HUES6 (cell line): Measurements from ENCODE around the gene MCOLN1.

Source experiments
- H3K27ac ChIP-seq: 2 replicates; pipeline ENCODE4 v1.7.0; 2013; ENCODE audit warnings: low read depth, mild to moderate bottlenecking, low read length, inconsistent platforms
- H3K27me3 ChIP-seq: 2 replicates; pipeline ENCODE4 v1.6.1; 2013; ENCODE audit warnings: low read length; ENCODE audit not compliant: control insufficient read depth, insufficient read depth
- H3K36me3 ChIP-seq: 2 replicates; pipeline ENCODE4 v1.6.1; 2013; ENCODE audit warnings: low read length; ENCODE audit not compliant: control insufficient read depth, insufficient read depth
- H3K4me1 ChIP-seq: 2 replicates; pipeline ENCODE4 v1.6.1; 2013; ENCODE audit warnings: low read length; ENCODE audit not compliant: control insufficient read depth, insufficient read depth
- H3K4me3 ChIP-seq: 2 replicates; pipeline ENCODE4 v1.5.1; 2013; ENCODE audit warnings: low read depth, low read length
- H3K9ac ChIP-seq: one replicate; pipeline ENCODE4 v1.6.1; 2013; ENCODE audit warnings: mild to moderate bottlenecking, low read length
- H3K9me3 ChIP-seq: 2 replicates; pipeline ENCODE4 v1.6.1; 2013; ENCODE audit warnings: low read depth, low read length; ENCODE audit not compliant: control insufficient read depth, insufficient read depth

Gene MCOLN1

GRCh38 chr19:7526059-7526929 is 3.9 kb downstream of the MCOLN1 start:
- no peak overlapping the region for H3K4me3 ChIP-seq
- H3K36me3 ChIP-seq: peaks cover 21% of the 10 kb centered on the region
- H3K9me3 ChIP-seq: no peaks in the 10 kb centered on the region
- peaks cover 3% of the 10 kb centered on the region; the same call in 1 of the 2 replicates for H3K4me1 ChIP-seq
- no peak overlapping the region for H3K9ac ChIP-seq
- H3K27me3 ChIP-seq: no peaks in the 10 kb centered on the region
- H3K27ac ChIP-seq: no peak overlapping the region

DNA sequence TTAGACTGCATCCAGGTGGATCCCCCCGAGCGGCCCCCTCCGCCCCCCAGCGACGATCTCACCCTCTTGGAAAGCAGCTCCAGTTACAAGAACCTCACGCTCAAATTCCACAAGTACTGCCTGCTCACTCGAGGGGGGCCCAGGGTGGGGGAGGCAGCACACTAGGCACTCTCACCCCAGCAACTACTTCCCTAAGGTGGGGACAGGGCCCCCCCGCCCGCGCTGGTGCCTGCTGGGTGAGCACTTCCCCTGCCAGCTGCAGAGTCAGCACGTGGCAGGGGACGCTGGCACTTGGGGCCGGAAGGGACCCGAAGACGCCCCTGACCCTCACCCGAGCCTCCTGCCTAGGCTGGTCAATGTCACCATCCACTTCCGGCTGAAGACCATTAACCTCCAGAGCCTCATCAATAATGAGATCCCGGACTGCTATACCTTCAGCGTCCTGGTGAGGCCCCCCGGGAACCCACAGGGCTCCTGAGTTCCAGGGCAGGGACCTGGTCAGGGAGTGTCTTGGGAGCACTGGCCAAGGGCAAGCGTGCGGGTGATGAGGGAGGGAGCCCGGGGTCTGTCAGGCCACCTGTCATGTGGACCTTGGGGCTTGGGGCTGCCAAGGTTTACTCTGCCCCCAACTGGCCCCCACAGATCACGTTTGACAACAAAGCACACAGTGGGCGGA is 5.2 kb downstream of the MCOLN1 start:
- H3K27me3 ChIP-seq: no peaks in the 10 kb centered on the region
- H3K4me1 ChIP-seq: peaks cover 3% of the 10 kb centered on the region; the same call in 1 of the 2 replicates
- H3K27ac ChIP-seq: no peak overlapping the region
- H3K4me3 ChIP-seq: no peak overlapping the region
- no peaks in the 10 kb centered on the region for H3K9me3 ChIP-seq
- no peak overlapping the region for H3K9ac ChIP-seq
- H3K36me3 ChIP-seq: peaks cover 24% of the 10 kb centered on the region

DNA sequence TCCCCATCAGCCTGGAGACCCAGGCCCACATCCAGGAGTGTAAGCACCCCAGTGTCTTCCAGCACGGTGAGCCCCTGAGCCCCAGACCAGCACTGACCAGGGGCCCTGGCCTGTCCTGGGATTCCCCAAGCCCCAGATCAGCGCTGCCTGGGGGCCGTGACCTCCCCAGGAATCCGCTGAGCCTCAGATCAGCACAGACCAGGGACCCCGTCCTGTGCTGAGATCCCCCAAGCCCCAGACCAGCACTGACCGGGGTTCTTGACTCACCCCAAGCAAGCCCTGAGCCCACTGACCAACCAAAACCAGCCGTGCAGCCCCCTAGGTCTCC is 5.7 kb downstream of the MCOLN1 start:
- Histone ChIP-seq H3K27ac (no peak overlapping the region), H3K4me3 (no peak overlapping the region), H3K27me3 (no peaks in the 10 kb centered on the region), H3K4me1 (peaks cover under 1% of the 10 kb centered on the region; the same call in 1 of the 2 replicates), H3K9me3 (no peaks in the 10 kb centered on the region), H3K9ac (no peak overlapping the region), H3K36me3 (peaks cover 24% of the 10 kb centered on the region)

DNA sequence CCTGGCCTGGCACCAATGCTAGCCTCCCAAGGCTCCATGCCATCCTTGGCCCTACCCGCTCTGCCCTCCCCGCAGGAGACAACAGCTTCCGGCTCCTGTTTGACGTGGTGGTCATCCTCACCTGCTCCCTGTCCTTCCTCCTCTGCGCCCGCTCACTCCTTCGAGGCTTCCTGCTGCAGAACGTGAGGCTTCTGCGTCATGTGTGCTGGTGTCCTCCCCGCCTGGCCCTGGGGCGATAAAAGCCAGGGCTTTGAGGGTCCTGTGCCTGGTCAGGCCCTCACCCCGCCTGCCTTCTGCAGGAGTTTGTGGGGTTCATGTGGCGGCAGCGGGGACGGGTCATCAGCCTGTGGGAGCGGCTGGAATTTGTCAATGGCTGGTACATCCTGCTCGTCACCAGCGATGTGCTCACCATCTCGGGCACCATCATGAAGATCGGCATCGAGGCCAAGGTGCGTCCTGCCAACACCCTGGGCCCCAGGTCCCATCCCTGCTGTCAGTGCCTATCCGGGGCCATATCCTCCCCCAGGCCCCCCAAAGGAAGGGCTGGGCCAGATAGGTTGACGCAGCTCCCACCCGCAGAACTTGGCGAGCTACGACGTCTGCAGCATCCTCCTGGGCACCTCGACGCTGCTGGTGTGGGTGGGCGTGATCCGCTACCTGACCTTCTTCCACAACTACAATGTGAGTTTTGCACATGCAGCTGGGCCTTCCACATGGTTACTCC is 6.3 kb downstream of the MCOLN1 start:
- H3K9ac ChIP-seq: no peak overlapping the region
- H3K4me1 ChIP-seq: no peaks in the 10 kb centered on the region
- H3K36me3 ChIP-seq: peaks cover 24% of the 10 kb centered on the region

DNA sequence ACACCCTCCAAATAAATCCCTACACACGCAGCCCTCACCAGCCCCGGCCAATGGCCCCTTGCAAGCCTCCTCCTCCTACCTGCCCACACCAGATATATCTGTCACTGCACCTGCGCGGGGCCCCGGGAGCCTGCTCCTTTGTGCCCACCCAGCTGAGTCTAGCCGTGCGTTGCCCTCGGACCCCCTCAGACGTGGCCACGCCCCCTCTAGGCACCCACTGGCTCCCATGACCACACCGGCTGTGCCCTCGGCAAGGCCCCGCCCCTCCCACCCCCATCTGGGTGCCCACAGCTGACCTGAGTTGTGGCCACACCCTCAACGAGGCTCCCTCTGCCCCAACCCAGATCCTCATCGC is 6.8 kb downstream of the MCOLN1 start:
- Histone ChIP-seq H3K27ac (no peak overlapping the region), H3K9me3 (no peaks in the 10 kb centered on the region), H3K4me3 (no peak overlapping the region), H3K4me1 (no peaks in the 10 kb centered on the region), H3K36me3 (peaks cover 24% of the 10 kb centered on the region), H3K9ac (no peak overlapping the region), H3K27me3 (no peaks in the 10 kb centered on the region)

More for the DNA sequence above, 6.3 kb downstream of the MCOLN1 start:
- no peaks in the 10 kb centered on the region for H3K9me3 ChIP-seq
- H3K27me3 ChIP-seq: no peaks in the 10 kb centered on the region
- no peak overlapping the region for H3K27ac ChIP-seq
- H3K4me3 ChIP-seq: no peak overlapping the region

DNA sequence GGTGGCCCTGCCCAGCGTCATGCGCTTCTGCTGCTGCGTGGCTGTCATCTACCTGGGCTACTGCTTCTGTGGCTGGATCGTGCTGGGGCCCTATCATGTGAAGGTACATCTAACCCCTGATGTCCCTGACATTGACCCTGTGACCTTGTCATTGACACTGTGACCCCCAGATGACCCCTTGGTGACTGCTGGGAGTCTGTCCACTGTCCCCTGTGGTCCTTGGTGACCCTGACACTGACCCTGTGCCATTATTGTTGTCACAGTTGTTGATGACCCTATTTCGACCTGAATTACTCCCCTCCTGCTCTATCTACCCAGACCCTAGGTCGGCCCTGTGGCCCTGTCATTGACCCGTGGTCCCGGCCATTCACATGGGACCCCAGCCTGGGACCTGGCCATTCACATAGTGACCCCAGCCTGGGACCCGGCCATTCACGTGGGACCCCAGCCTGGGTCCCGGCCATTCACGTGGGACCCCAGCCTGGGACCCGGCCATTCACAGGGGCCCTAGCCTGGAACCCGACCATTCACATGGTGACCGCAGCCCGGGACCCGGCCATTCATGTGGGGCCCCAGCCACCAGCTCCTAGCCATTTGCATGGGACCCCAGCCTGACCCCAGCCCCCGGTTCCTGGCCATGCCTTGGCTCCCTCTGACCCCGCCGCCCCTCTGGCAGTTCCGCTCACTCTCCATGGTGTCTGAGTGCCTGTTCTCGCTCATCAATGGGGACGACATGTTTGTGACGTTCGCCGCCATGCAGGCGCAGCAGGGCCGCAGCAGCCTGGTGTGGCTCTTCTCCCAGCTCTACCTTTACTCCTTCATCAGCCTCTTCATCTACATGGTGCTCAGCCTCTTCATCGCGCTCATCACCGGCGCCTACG is 7.4 kb downstream of the MCOLN1 start:
- Histone ChIP-seq H3K9me3 (no peaks in the 10 kb centered on the region), H3K4me3 (no peak overlapping the region), H3K36me3 (peaks cover 24% of the 10 kb centered on the region), H3K9ac (no peak overlapping the region), H3K27ac (no peak overlapping the region), H3K27me3 (no peaks in the 10 kb centered on the region), H3K4me1 (no peaks in the 10 kb centered on the region)

- peaks cover 27% of the 10 kb centered on the region for H3K36me3 ChIP-seq
- H3K9me3 ChIP-seq: no peaks in the 10 kb centered on the region
- H3K27me3 ChIP-seq: no peaks in the 10 kb centered on the region
- H3K4me1 ChIP-seq: no peaks in the 10 kb centered on the region
- peak overlapping the region; percentile 98 for H3K4me3 ChIP-seq
- H3K27ac ChIP-seq: peak overlapping the region; percentile 81
- peak overlapping the region; percentile 66 for H3K9ac ChIP-seq
These were observed 11.0 kb downstream of the MCOLN1 start for GRCh38 chr19:7533281-7533885.

DNA sequence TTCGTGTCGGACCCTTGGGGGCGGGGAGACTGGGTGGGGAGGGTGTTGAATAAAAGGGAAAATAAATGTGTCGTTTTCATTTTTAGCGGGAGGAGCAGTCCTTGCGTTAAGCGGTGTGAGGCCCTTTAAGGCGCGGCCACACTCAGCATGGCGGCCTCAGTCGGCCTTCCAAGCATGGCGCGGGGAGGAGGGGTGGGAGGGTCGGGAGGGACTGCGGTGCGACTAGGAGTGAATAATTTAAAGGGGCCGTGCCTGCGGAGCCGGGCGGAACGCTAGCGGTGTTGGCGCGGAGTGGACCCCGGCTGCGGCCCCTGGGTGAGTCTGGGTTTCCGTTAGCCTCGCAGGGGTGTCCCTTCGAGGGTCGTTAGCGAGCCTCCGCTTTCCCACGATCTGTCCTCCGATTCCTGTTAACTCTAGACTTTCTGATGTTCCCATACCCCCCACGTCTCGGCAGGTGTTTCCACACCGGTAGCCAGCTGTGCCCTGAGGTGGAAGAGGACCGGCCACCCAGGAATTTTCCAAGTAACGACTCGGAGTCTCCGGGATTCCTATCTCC is 11.6 kb downstream of the MCOLN1 start:
- H3K4me1 ChIP-seq: no peaks in the 10 kb centered on the region
- H3K4me3 ChIP-seq: peak overlapping the region; percentile 98
- H3K27me3 ChIP-seq: no peaks in the 10 kb centered on the region
- peak overlapping the region; percentile 81 for H3K27ac ChIP-seq
- peaks cover 24% of the 10 kb centered on the region for H3K36me3 ChIP-seq
- H3K9me3 ChIP-seq: no peaks in the 10 kb centered on the region
- peak overlapping the region; percentile 66 for H3K9ac ChIP-seq

DNA sequence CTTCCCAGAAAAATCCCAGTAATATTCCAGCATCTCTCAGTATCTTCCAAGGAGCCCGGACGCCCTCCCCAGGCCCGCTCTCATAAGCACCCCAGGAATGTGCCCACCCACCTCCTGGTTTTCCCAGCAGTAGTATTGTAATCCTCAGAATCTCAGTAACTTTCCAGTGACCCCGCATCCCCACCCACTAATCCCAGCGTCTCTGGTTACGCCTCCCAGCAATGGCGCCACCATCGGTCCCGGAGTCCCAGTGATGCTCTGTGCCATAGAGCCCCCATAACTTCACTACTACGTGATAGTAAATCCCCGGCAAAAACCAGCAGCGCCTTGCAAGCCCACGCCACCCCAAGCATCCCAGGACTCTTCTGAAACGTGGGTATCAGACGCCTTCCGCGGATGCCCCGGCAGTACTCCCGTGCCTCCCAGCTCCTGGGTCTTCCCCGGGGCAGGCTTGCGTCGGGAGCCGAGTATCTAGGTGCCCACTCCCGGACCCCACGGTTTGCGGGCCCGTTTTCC is 12.2 kb downstream of the MCOLN1 start:
- peak overlapping the region; percentile 77 for H3K9ac ChIP-seq
- H3K27me3 ChIP-seq: no peaks in the 10 kb centered on the region
- peak overlapping the region; percentile 98 for H3K4me3 ChIP-seq
- no peak overlapping the region for H3K27ac ChIP-seq
- no peaks in the 10 kb centered on the region for H3K9me3 ChIP-seq
- H3K4me1 ChIP-seq: no peaks in the 10 kb centered on the region
- peaks cover 20% of the 10 kb centered on the region for H3K36me3 ChIP-seq
